Activated naive CD4-positive, alpha-beta T cell treated with anti-CD3 and anti-CD28 coated beads, Interleukin-2, amount 50 U/mL, for 16 hours (primary cell): ENCODE data around the gene GAL3ST2.
"Not testable (repeated sequence)": the region's sequence is repeated elsewhere in the genome, so short reads cannot be mapped to it uniquely, and the experiment has no call there.

Source experiments
- DNase-seq: peaks from one replicate; pipeline ENCODE4 v3.0.0-alpha.2; 2020

GAL3ST2 gene

GRCh38 chr2:241748468-241749256 lies 28.0 kb upstream of the GAL3ST2 start:
- no peak for DNase-seq

DNA sequence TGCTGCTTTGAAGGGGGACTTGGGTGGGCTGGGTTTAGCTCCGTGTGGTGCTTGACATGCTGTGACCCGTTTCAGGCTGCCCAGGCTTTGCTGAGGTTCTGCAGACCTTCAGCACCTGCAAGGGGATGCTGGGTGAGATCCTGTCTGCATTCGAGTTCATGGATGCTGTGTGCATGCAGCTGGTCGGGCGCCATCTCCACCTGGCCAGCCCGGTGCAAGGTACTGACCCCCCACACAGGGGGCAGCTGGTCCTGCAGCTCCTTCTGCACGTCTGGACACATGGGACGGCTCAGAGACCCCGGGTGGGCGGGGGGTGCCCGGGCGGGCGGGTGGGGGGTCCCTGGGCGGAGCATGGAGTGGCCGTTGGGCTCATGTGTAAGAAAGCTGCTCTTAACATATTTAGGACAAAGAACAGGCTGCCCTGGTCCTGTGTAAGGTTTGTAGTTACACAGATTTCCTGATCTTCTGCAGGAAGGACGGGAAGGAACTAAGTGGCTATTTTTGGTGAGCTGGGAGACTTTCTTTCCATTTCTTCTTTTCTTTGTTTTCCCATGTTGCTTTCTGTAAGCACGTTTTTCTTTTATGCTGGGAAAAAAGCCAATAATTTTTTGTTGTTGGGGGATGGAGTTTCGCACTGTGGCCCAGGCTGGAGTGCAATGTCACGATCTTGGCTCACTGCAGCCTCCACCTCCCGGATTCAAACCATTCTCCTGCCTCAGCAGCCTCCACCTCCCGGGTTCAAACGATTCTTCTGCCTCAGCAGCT lies 26.4 kb upstream of the GAL3ST2 start:
- DNase-seq = no peak

DNA sequence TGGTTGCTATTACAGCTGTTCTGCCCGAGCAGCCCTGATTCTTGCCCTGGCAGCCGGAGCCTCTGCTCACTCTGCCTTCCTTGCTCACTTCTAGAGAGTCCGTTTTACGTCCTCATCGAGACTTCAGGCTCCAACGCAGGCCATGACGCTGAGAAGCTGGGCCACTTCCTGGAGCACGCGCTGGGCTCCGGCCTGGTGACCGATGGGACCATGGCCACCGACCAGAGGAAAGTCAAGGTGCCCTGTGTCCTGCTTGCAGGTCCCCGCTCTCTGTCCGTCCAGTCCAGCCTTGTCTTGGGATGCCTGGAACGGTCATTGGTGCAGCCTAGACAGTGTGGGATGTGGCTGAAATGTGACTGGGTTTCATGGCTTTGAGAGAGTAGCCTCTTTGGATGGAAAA lies 25.5 kb upstream of the GAL3ST2 start:
- no peak for DNase-seq

- DNase-seq = no peak
These were observed 24.8 kb upstream of the GAL3ST2 start for GRCh38 chr2:241751776-241752175.

GRCh38 chr2:241752253-241752652 lies 24.4 kb upstream of the GAL3ST2 start:
- DNase-seq = no peak

DNA sequence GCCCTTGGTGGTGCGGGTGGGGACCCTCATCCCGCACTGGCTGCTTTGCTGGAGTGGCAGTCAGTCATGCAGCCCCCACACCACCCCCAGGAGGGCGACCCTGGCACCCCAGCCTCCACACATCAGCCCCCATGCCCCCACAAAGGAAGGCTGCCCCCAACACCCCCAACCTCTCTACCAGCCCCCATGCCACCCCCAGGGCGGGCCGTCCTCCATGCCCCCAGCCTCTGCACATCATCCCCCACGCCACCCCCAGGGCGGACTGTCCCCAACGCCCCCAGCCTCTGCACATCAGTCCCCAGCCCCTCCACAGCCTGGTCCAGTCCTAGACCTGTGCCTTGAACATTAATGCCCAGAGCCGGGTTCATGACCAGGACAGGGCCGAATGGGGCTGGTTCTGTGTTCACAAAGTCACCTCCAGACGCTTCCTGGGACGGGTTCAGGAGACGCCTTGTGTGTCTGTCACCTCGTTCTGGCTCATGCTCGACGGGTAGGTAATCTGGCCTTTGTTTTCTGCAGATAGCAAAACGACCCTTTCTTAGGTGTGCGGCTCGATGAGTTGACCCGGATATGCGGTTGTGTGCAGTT lies 23.8 kb upstream of the GAL3ST2 start:
- no peak for DNase-seq

GRCh38 chr2:241753493-241753892 lies 23.1 kb upstream of the GAL3ST2 start:
- DNase-seq = no peak

DNA sequence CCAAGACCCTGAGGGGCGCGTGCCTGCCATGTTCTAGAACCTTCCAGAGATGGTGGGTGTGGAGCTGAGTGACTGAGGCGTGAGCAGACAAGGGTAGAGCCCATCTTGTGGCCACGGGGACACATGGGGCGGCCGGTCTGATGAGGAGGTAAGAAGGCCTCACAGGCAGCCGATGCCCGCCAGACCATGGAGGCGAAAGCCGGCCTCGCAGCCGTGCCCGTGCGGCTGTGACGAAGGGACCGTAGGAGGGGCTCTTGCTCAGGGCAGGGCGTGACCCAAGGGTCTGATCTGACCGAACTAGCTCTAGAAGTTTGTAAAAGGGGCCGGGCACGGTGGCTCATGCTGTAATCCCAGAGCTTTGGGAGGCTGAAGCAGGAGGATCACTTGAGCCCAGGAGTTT lies 22.6 kb upstream of the GAL3ST2 start:
- no peak for DNase-seq

GRCh38 chr2:241755166-241755565 lies 21.5 kb upstream of the GAL3ST2 start:
- no peak for DNase-seq

DNA sequence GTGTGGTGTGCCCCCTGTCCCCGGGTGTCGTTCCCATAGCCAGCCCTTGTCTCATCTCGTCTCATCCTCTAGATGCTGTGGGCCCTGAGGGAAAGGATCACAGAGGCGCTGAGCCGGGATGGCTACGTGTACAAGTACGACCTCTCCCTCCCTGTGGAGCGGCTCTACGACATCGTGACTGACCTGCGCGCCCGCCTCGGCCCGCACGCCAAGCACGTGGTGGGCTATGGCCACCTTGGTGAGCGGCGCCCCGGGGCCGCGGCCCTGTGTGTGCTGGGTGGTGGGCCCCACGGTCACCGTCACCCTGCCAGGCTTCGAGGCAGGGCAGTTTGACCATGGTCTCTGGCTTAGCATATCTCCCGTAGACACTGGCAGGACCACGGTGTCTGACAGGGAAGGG lies 20.8 kb upstream of the GAL3ST2 start:
- DNase-seq = no peak

DNA sequence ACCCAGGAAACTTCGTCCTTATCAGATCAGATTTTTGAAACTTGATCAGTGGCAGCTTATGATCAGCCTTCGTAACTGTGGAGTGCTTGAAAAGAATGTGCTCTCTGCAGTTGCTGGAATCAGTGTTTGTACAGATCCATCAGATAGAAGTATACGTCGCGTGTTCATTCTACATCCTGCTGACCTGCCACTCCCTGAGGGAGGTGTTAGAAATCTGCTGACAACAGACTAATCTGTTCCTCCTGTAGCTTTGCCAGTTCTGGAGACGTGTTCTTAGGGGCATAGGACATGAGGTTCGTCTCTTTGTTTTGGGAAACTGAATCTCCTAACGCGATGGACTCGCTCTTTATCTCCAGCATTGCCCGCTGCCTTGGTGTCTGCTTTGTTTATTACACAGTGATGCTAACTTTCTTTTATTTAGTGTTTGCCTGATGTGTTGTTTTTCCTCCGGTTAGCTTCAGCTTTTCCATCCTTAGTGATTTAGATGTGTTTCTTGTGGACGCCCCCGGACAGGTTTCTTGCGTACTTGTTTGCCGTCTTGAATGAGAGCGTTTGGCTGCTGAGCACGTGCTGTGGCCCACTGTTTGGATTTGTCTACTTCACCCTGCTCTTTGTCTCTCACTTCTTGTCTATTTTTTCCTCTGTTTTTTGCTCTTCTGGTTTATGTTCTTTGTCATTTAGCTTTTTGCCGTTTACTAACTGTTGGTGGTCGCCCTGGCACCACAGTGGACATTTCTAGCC lies 17.4 kb upstream of the GAL3ST2 start:
- no peak for DNase-seq

- DNase-seq = not testable (repeated sequence)
These were observed 16.7 kb upstream of the GAL3ST2 start for GRCh38 chr2:241759893-241760292.

DNA sequence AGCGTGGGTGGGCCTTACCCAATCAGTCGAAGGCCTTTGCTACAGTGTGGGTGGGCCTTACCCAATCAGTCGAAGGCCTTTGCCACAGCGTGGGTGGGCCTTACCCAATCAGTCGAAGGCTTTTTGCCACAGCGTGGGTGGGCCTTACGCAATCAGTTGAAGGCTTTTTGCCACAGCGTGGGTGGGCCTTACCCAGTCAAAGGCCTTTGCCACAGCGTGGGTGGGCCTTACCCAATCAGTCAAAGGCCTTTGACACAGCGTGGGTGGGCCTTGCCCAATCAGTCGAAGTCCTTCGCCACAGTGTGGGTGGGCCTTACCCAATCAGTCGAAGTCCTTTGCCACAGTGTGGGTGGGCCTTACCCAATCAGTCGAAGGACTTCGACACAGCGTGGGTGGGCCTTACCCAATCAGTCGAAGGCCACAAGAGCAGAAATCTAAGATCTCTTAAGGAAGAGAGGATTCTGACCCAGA lies 16.3 kb upstream of the GAL3ST2 start:
- DNase-seq = no peak

DNA sequence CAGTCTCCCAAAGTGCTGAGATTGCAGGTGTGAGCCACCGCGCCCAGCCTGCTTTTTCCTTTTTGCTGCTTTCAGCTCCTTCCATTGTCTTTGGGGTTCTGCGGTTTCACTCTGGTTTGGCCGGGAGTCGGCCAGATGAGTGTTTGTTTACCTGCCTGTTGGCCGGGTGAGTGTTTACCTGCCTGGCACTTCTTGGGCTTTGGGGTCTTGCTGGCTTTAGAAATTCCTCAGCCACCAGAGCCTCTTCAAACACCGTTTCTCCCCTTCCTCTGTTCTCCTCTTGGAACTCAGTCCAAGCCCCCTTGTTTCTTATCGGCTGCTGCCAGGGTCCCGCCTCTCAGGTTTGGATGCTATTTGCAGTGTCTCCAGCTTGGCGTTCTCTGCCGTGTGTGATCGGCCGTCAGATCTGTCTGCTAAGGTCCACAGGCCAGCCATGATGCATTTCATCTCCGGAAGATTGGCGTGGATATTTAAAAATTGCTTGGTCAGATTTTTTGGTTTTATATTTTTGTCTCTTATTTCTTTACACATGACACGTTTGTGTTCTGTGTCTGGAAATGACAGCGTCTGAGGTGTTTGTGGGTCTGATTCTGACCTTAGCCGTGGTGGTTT lies 14.2 kb upstream of the GAL3ST2 start:
- DNase-seq = no peak

GRCh38 chr2:241762933-241763369 lies 13.7 kb upstream of the GAL3ST2 start:
- no peak for DNase-seq

DNA sequence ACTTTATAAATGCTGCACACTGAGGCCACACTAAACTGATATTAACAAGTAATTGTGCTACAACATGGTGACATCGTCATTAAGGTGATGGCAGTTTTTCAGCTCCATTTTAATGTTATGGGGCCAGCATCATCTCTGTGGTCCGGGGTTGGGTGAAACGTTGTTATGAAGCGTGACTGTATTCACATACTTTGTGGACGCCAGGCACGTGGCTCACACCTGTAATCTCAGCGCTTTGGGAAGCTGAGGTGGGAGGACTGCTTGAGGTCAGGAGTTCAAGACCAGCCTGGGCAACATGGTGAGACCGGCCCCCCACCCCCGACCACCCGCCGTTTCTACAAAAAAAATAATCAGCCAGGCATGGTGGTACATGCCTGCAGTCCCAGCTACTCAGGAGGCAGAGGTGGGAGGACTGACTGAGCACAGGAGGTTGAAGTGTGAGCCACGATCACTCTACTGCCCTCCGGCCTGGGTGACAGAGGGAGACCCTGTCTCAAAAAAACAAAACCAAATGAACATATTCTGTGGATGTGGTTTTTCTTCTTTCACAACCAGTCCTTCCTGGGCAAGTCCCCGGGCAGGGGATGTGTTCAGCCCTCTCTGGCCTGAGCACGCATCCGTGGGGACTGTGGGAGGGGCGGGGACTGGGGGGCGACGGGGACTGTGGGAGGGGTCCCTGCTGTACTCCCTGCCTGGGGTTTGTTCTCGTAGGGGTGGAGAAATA lies 12.9 kb upstream of the GAL3ST2 start:
- DNase-seq = no peak

GRCh38 chr2:241764275-241765241 lies 12.1 kb upstream of the GAL3ST2 start:
- DNase-seq = no peak

- no peak for DNase-seq
These were observed 9.0 kb upstream of the GAL3ST2 start for GRCh38 chr2:241767464-241768250.

- DNase-seq = no peak
These were observed 8.3 kb upstream of the GAL3ST2 start for GRCh38 chr2:241768251-241768711.

DNA sequence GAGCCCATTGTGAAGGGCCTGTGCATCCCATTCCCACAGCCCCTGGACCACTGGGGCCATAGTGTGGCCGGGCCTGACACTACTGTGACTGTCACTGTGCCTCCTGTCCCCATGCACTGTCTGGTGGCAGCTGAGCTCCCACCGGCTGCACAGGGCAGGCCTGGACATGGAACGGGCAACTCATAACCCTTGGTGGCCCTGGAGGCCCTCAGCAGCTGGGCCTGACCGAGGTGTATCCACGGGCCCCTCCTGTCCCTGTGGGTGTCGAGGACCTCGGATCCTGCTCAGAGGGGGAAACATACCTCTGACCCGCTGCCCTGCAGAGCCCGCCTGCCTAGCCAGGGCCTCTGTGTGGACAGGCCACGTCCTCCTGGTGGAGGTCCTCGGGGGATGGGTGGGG lies 7.8 kb upstream of the GAL3ST2 start:
- DNase-seq = no peak
